ENCODE results near the gene COQ5.

COQ5 gene

DNA sequence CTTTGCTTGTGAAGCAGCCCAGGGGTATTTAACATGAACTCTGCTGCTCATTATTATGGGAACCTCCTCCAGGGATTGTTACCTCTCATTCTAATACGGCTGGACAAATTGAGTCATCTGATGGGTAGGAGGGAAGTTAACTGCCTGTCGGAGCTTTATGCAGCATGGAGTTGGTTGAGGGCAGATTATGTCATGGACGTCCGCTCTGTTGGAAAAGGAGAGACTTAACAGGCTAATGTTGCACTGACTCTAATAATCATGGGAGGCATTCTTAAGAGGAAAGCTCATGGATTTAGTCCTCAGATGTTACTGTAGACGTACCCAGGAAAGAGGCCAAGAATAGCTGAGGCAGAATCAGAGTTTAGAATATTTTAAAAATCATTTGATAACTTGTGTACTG, 42.3 kb upstream of the COQ5 start:
- no peak overlapping the region for H3K27ac ChIP-seq (ENCODE audit: low read length)
- H3K79me2 ChIP-seq (ENCODE audit: low read length) = peaks cover 5% of the 10 kb centered on the region; the same call in 1 of the 2 replicates
- H3K4me3 ChIP-seq (ENCODE audit: low read length) = no peak overlapping the region
- H2AFZ ChIP-seq (ENCODE audit: low read length) = no peak overlapping the region
- no peaks in the 10 kb centered on the region for H3K27me3 ChIP-seq (replicated peaks; ENCODE audit: insufficient read depth, low read length)
- H3K9me3 ChIP-seq (replicated peaks; ENCODE audit: insufficient read depth, low read length) = no peaks in the 10 kb centered on the region
- 0 out of 2 replicates have a peak, but pooled peaks cover 3% of the 10 kb centered on the region for H3F3A ChIP-seq (ENCODE audit: insufficient read depth, low read length)
- H4K20me1 ChIP-seq (ENCODE audit: insufficient read depth, low read length) = no peaks in the 10 kb centered on the region
- no peak overlapping the region for H3K4me2 ChIP-seq (ENCODE audit: low read depth, low read length)
- DNase-seq = no peak
- no peak for TF ChIP-seq EZH2phosphoT487 (IDR thresholded peaks at IDR 0.05; ENCODE audit: low read length)
- TF ChIP-seq, protein P1, sequence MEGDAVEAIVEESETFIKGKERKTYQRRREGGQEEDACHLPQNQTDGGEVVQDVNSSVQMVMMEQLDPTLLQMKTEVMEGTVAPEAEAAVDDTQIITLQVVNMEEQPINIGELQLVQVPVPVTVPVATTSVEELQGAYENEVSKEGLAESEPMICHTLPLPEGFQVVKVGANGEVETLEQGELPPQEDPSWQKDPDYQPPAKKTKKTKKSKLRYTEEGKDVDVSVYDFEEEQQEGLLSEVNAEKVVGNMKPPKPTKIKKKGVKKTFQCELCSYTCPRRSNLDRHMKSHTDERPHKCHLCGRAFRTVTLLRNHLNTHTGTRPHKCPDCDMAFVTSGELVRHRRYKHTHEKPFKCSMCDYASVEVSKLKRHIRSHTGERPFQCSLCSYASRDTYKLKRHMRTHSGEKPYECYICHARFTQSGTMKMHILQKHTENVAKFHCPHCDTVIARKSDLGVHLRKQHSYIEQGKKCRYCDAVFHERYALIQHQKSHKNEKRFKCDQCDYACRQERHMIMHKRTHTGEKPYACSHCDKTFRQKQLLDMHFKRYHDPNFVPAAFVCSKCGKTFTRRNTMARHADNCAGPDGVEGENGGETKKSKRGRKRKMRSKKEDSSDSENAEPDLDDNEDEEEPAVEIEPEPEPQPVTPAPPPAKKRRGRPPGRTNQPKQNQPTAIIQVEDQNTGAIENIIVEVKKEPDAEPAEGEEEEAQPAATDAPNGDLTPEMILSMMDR (IDR thresholded peaks at IDR 0.05; ENCODE audit: low read length) = no peak
- no peak for TF ChIP-seq EZH2 (optimal IDR thresholded peaks at IDR 0.05; ENCODE audit: low read depth, low read length)
- no peaks in the 10 kb centered on the region for H3K4me1 ChIP-seq (ENCODE audit: low read length)
- H3K9me2 ChIP-seq (replicated peaks; ENCODE audit: insufficient read depth, low read length) = no peaks in the 10 kb centered on the region
- no peak overlapping the region for H3K9ac ChIP-seq (ENCODE audit: low read length)
- H3K36me3 ChIP-seq (replicated peaks; ENCODE audit: insufficient read depth, low read length) = 0 out of 2 replicates have a peak, but pooled peaks cover 7% of the 10 kb centered on the region

DNA sequence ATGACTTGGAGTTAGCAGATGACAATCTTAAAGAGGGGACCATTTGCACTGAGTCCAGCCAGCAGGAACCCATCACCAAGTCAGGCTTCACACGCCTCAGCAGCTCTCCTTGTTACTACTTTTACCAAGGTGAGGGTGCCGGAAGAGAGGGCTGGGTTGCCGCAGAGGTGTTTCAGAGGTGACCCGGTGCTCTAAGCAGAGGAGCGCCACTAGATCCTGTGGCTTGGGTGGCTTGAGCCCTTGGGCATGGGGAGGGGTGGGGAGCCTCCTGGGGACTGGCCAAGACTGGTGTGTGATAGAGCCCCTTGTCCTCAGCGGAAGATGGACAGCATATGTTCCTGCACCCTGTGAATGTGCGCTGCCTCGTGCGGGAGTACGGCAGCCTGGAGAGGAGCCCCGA, 34.5 kb upstream of the COQ5 start:
- H2AFZ ChIP-seq (ENCODE audit: low read length) = no peak overlapping the region
- no peak overlapping the region for H3K9ac ChIP-seq (ENCODE audit: low read length)
- H3K27ac ChIP-seq (ENCODE audit: low read length) = no peak overlapping the region
- no peaks in the 10 kb centered on the region for H4K20me1 ChIP-seq (ENCODE audit: insufficient read depth, low read length)
- H3K9me3 ChIP-seq (replicated peaks; ENCODE audit: insufficient read depth, low read length) = no peaks in the 10 kb centered on the region
- DNase-seq = no peak
- H3K36me3 ChIP-seq (replicated peaks; ENCODE audit: insufficient read depth, low read length) = peaks cover 8% of the 10 kb centered on the region; the same call in 1 of the 2 replicates
- H3K4me3 ChIP-seq (ENCODE audit: low read length) = no peak overlapping the region
- no peaks in the 10 kb centered on the region for H3F3A ChIP-seq (ENCODE audit: insufficient read depth, low read length)
- H3K4me2 ChIP-seq (ENCODE audit: low read depth, low read length) = no peak overlapping the region
- TF ChIP-seq EZH2phosphoT487 (IDR thresholded peaks at IDR 0.05; ENCODE audit: low read length) (no peak), EZH2 (optimal IDR thresholded peaks at IDR 0.05; ENCODE audit: low read depth, low read length) (no peak)
- TF ChIP-seq, protein P1 (IDR thresholded peaks at IDR 0.05; ENCODE audit: low read length) = no peak
- H3K79me2 ChIP-seq (ENCODE audit: low read length) = peaks cover 37% of the 10 kb centered on the region
- no peaks in the 10 kb centered on the region for H3K9me2 ChIP-seq (replicated peaks; ENCODE audit: insufficient read depth, low read length)
- H3K4me1 ChIP-seq (ENCODE audit: low read length) = no peaks in the 10 kb centered on the region
- H3K27me3 ChIP-seq (replicated peaks; ENCODE audit: insufficient read depth, low read length) = no peaks in the 10 kb centered on the region

DNA sequence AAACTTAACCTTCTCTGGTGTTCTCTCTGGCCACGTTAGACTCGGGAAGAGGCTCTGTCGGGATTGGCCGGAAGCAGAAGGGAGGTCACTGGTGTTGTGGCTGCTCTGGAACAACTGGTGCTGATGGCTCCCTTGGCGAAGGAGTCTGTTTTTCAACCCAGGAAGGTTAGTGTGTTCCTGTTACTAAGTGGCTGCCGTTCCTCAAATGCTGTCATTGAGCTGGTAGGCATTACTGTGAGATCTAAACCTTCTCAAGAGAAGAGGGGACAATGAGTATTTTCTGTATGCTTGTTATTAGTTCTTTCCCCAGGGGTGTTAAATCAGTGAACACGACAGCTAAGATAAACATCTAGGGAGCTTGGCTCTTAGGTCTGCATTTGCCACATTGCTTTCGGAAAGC, 33.9 kb upstream of the COQ5 start:
- Histone ChIP-seq H2AFZ (ENCODE audit: low read length) (no peak overlapping the region), H4K20me1 (ENCODE audit: insufficient read depth, low read length) (no peaks in the 10 kb centered on the region), H3F3A (ENCODE audit: insufficient read depth, low read length) (no peaks in the 10 kb centered on the region), H3K4me3 (ENCODE audit: low read length) (no peak overlapping the region), H3K4me1 (ENCODE audit: low read length) (no peaks in the 10 kb centered on the region), H3K27me3 (replicated peaks; ENCODE audit: insufficient read depth, low read length) (no peaks in the 10 kb centered on the region), H3K36me3 (replicated peaks; ENCODE audit: insufficient read depth, low read length) (peaks cover 8% of the 10 kb centered on the region), H3K4me2 (ENCODE audit: low read depth, low read length) (no peak overlapping the region), H3K79me2 (ENCODE audit: low read length) (peaks cover 37% of the 10 kb centered on the region), H3K9ac (ENCODE audit: low read length) (no peak overlapping the region), H3K9me3 (replicated peaks; ENCODE audit: insufficient read depth, low read length) (no peaks in the 10 kb centered on the region), H3K27ac (ENCODE audit: low read length) (no peak overlapping the region), H3K9me2 (replicated peaks; ENCODE audit: insufficient read depth, low read length) (no peaks in the 10 kb centered on the region)
- no peak for DNase-seq
- TF ChIP-seq EZH2 (optimal IDR thresholded peaks at IDR 0.05; ENCODE audit: low read depth, low read length) = no peak
- TF ChIP-seq, protein P1 (IDR thresholded peaks at IDR 0.05; ENCODE audit: low read length) = no peak
- TF ChIP-seq EZH2phosphoT487 (IDR thresholded peaks at IDR 0.05; ENCODE audit: low read length) = no peak

Data from MM.1S (cell line).